ENCODE results near the gene CXCR4.

The CXCR4 gene

DNA sequence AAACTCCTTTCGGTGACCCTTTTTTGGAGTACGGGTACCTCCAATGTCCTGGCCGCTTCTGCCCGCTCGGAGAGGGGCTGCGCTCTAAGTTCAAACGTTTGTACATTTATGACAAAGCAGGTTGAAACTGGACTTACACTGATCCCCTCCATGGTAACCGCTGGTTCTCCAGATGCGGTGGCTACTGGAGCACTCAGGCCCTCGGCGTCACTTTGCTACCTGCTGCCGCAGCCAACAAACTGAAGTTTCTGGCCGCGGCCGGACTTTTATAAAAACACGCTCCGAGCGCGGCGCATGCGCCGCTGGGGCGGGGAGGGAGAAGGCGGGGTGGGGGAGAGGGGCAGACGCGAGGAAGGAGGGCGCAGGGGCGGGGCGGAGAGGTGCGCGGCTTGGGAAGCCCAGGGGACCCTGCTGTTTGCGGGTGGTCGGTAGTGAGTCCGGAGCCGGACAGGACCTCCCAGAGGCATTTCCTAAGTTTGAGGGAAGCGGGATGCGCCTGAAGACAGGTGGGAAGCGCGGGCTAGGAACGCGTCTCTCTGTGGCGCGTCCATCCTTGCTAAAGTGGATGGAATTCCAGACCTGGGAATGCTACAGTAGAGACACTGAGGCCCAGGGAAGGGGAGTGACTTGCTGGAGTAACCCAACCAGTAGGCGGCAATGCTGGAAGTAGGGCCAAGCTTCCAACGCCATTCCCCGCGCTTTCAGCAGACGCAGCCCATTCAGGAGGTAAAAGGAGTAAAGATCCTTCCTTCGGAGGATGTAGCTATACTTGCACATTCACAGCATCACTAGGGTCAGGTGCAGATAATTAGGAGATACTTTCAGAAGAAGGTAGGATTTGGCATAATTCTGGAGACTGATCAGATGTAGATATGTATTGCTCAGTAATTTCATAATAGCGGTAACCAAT, at the start of gene CXCR4:
CXCR4 (minus strand) TSS at position 241 of the 910 bp plus-strand sequence; CDS start at position 152, 89 bp downstream.
- Histone ChIP-seq H3K36me3 (ENCODE audit: low read depth) (no peaks in the 10 kb centered on the region), H3K4me1 (ENCODE audit: insufficient read depth, poor library complexity, severe bottlenecking) (no peaks in the 10 kb centered on the region), H3K4me3 (ENCODE audit: severe bottlenecking) (no peak within 1 kb of the TSS), H3K9me3 (ENCODE audit: severe bottlenecking) (no peaks in the 10 kb centered on the region), H3K27me3 (ENCODE audit: insufficient read depth, poor library complexity, severe bottlenecking) (peaks cover 90% of the 10 kb centered on the region), H3K27ac (ENCODE audit: poor library complexity, severe bottlenecking) (no peak within 1 kb of the TSS)
- no peak for TF ChIP-seq CTCF (IDR thresholded peaks at IDR 0.05; ENCODE audit: poor library complexity, severe bottlenecking)
- ATAC-seq (ENCODE audit: low read depth) = peak; percentile 28
- no peak for DNase-seq (ENCODE audit: low spot score)

- Histone ChIP-seq H3K9me3 (ENCODE audit: severe bottlenecking) (no peaks in the 10 kb centered on the region), H3K4me3 (ENCODE audit: severe bottlenecking) (no peak overlapping the region)
Observed at GRCh38 chr2:136164280-136164776, 46.4 kb upstream of the CXCR4 start.

DNA sequence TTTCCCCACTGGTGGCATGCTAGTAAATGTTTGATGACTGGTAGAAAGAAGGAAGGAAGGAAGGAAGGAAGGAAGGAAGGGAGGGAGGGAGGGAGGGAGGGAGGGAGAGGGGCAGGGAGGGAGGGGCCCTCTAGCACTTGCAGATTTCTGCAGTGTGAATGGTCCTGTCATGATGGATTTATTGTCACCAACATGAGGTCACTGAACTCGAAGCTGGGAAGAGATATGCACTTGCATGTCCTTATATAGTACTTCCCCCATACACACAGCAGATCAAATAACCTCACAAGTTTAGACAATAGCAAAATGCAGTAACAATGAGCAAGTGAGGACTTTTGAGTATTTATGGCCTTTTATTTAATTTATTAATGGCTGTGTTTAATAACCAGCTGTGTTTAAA, 44.5 kb upstream of the CXCR4 start:
- ATAC-seq (ENCODE audit: low read depth) (no peak), DNase-seq (ENCODE audit: low spot score) (no peak)
- no peak overlapping the region for H3K4me3 ChIP-seq (ENCODE audit: severe bottlenecking)
- no peak overlapping the region for H3K27ac ChIP-seq (ENCODE audit: poor library complexity, severe bottlenecking)
- no peaks in the 10 kb centered on the region for H3K4me1 ChIP-seq (ENCODE audit: insufficient read depth, poor library complexity, severe bottlenecking)
- no peak for TF ChIP-seq CTCF (IDR thresholded peaks at IDR 0.05; ENCODE audit: poor library complexity, severe bottlenecking)
- no peaks in the 10 kb centered on the region for H3K36me3 ChIP-seq (ENCODE audit: low read depth)
- no peaks in the 10 kb centered on the region for H3K27me3 ChIP-seq (ENCODE audit: insufficient read depth, poor library complexity, severe bottlenecking)
- no peaks in the 10 kb centered on the region for H3K9me3 ChIP-seq (ENCODE audit: severe bottlenecking)

More at GRCh38 chr2:136164280-136164776, 46.4 kb upstream of the CXCR4 start:
- no peaks in the 10 kb centered on the region for H3K4me1 ChIP-seq (ENCODE audit: insufficient read depth, poor library complexity, severe bottlenecking)
- no peaks in the 10 kb centered on the region for H3K36me3 ChIP-seq (ENCODE audit: low read depth)
- DNase-seq (ENCODE audit: low spot score) (no peak), ATAC-seq (ENCODE audit: low read depth) (no peak)
- no peak for TF ChIP-seq CTCF (IDR thresholded peaks at IDR 0.05; ENCODE audit: poor library complexity, severe bottlenecking)
- no peak overlapping the region for H3K27ac ChIP-seq (ENCODE audit: poor library complexity, severe bottlenecking)
- H3K27me3 ChIP-seq (ENCODE audit: insufficient read depth, poor library complexity, severe bottlenecking) = no peaks in the 10 kb centered on the region

GRCh38 chr2:136156411-136156810, 38.5 kb upstream of the CXCR4 start:
- Histone ChIP-seq H3K9me3 (ENCODE audit: severe bottlenecking) (no peaks in the 10 kb centered on the region), H3K27ac (ENCODE audit: poor library complexity, severe bottlenecking) (no peak overlapping the region), H3K27me3 (ENCODE audit: insufficient read depth, poor library complexity, severe bottlenecking) (no peaks in the 10 kb centered on the region), H3K4me1 (ENCODE audit: insufficient read depth, poor library complexity, severe bottlenecking) (no peaks in the 10 kb centered on the region), H3K36me3 (ENCODE audit: low read depth) (no peaks in the 10 kb centered on the region), H3K4me3 (ENCODE audit: severe bottlenecking) (no peak overlapping the region)
- DNase-seq (ENCODE audit: low spot score) (no peak), ATAC-seq (ENCODE audit: low read depth) (no peak)
- no peak for TF ChIP-seq CTCF (IDR thresholded peaks at IDR 0.05; ENCODE audit: poor library complexity, severe bottlenecking)

DNA sequence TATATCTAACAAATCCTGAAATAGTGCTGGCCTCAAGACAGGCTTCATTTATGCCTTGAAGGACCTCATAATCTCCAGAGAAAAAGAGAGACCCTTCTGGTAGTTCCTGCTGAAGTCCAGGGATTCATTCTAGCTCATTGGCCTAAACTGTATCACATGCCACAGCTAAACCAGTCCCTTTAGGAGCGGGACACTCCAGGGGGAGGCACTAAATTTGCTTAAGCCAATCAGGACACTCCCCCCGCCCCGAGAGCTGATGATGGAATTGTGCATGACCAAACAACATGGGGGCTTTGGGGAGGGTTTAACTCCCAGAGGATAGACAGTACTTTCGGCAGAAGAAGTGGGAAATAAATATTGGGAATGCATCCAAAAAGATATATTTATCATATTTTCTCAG, 36.4 kb upstream of the CXCR4 start:
- no peak for ATAC-seq (ENCODE audit: low read depth)
- Histone ChIP-seq H3K36me3 (ENCODE audit: low read depth) (no peaks in the 10 kb centered on the region), H3K9me3 (ENCODE audit: severe bottlenecking) (no peaks in the 10 kb centered on the region), H3K27ac (ENCODE audit: poor library complexity, severe bottlenecking) (no peak overlapping the region), H3K4me1 (ENCODE audit: insufficient read depth, poor library complexity, severe bottlenecking) (no peaks in the 10 kb centered on the region), H3K27me3 (ENCODE audit: insufficient read depth, poor library complexity, severe bottlenecking) (no peaks in the 10 kb centered on the region), H3K4me3 (ENCODE audit: severe bottlenecking) (no peak overlapping the region)
- no peak for DNase-seq (ENCODE audit: low spot score)
- no peak for TF ChIP-seq CTCF (IDR thresholded peaks at IDR 0.05; ENCODE audit: poor library complexity, severe bottlenecking)
